ENCODE measurements around the gene UBXN11. TPM values are rescaled to one million over a fixed set of nuclear protein-coding genes. Genes with fewer than 3 reads are reported as not detected.

The UBXN11 gene
- total and polyA plus RNA-seq, 2 donors (not counting 1 experiment from before 2014, with no cell fraction given), result 68.0 to 81.4 TPM

GRCh38 chr1:26287033-26287711 lies 19.3 kb downstream of the UBXN11 start:
- Histone ChIP-seq H3K4me1 (ENCODE audit: control insufficient read depth in 2 of 2, insufficient read depth in 2 of 2, low read length in 2 of 2) (peaks cover 88 to 95% of the 10 kb centered on the region in 2 donors), H3K9me3 (ENCODE audit: control extremely low read depth in 1 of 3, control insufficient read depth in 2 of 3, insufficient read depth in 1 of 3, low read length in 2 of 3) (no peaks in the 10 kb centered on the region), H3K4me2 (replicated peaks; ENCODE audit: low read depth, low read length, poor library complexity, severe bottlenecking) (peak overlapping the region; percentile 65), H3K4me3 (ENCODE audit: control extremely low read depth in 1 of 5, extremely low read depth in 1 of 5, insufficient read depth in 1 of 5, low read depth in 2 of 5, low read length in 4 of 5) (peak overlapping the region in 4 of 5 experiments; percentile 0 to 44 (median 14)), H3K27ac (ENCODE audit: low read length in 2 of 2) (peak overlapping the region; percentile 93 to 96), H3K79me2 (ENCODE audit: control insufficient read depth, insufficient read depth, low read length) (peaks cover 28% of the 10 kb centered on the region), H3K9ac (ENCODE audit: low read length) (peak overlapping the region; percentile 27), H4K20me1 (ENCODE audit: control insufficient read depth, insufficient read depth, low read length, poor library complexity, severe bottlenecking) (no peaks in the 10 kb centered on the region), H3K36me3 (replicated peaks in 1 of 2; ENCODE audit: control extremely low read depth in 1 of 2, control insufficient read depth in 1 of 2, extremely low read depth in 1 of 2, insufficient read depth in 2 of 2, low read length in 1 of 2) (peaks cover 0 to 10% of the 10 kb centered on the region in 2 experiments), H2AFZ (ENCODE audit: insufficient read depth, low read depth, low read length, poor library complexity, severe bottlenecking) (no peak overlapping the region), H3K27me3 (replicated peaks in 1 of 4; ENCODE audit: control extremely low read depth in 1 of 4, control insufficient read depth in 3 of 4, insufficient read depth in 4 of 4, low read length in 3 of 4) (no peaks in the 10 kb centered on the region)
- Mint-ChIP-seq H3K27me3 (no peaks in the 10 kb centered on the region), H3K27ac (peak overlapping the region; percentile 97), H3K4me3 (peak overlapping the region; percentile 79), H3K4me1 (peaks cover 97% of the 10 kb centered on the region), H3K9me3 (ENCODE audit: insufficient read depth) (no peaks in the 10 kb centered on the region)
- peak; percentile 22 for ATAC-seq (ENCODE audit: low read depth)
- ChIA-PET CTCF (interaction anchor here (0.9 to 26.4 kb wide), 8 partner anchors 10 to 130 kb away, joined by 3 to 1400 read pairs (median 12); partner anchors contain the start of genes CD52, SH3BGRL3, UBXN11 and ZNF593), POLR2A (interaction anchor here (0.6 to 21.9 kb wide), 8 partner anchors 7 to 734 kb away, joined by 3 to 1239 read pairs (median 12); partner anchors contain the start of genes CD52, MTFR1L, SH3BGRL3 and UBXN11)
- 0% methylated on average over 6 of the region's 8 CpGs for WGBS (ENCODE audit: insufficient coverage)
- TF ChIP-seq, protein P1, sequence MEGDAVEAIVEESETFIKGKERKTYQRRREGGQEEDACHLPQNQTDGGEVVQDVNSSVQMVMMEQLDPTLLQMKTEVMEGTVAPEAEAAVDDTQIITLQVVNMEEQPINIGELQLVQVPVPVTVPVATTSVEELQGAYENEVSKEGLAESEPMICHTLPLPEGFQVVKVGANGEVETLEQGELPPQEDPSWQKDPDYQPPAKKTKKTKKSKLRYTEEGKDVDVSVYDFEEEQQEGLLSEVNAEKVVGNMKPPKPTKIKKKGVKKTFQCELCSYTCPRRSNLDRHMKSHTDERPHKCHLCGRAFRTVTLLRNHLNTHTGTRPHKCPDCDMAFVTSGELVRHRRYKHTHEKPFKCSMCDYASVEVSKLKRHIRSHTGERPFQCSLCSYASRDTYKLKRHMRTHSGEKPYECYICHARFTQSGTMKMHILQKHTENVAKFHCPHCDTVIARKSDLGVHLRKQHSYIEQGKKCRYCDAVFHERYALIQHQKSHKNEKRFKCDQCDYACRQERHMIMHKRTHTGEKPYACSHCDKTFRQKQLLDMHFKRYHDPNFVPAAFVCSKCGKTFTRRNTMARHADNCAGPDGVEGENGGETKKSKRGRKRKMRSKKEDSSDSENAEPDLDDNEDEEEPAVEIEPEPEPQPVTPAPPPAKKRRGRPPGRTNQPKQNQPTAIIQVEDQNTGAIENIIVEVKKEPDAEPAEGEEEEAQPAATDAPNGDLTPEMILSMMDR (IDR thresholded peaks at IDR 0.05), result no peak
- TF ChIP-seq EZH2 (IDR thresholded peaks at IDR 0.05; ENCODE audit: borderline replicate concordance, insufficient read depth, low read depth, low read length, poor library complexity, severe bottlenecking), result no peak
- DNase-seq, result peak; percentile 85
- intact Hi-C loops (cut with micrococcal nuclease), result loop anchor here (2.0 to 10.0 kb wide), 4 partner anchors 55 to 1888 kb away; partner anchors contain the start of genes CEP85, HMGN2 and PTAFR
